ENCODE data around the gene MOB1B.

MOB1B gene

DNA sequence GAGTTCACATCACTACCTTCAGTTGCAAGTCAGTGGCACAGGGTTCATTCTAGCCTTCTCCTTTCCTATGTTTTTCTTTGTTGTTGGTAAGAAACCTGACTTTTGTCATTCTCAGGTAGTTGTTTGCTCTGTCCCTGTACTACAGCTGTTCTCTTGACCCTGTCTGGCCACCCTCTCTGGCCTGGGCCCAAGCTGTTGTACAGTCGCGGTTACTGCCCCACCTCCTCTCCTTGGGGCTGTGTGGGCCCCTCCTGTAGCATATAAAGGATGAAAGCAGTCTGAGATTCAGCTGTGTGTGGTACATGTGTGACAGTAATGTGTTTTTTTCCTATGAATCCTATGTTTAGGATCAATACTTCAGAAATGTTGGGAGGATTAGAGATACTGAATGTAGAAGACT, 12.5 kb downstream of the MOB1B start:
- DNase-seq (ENCODE audit: low read depth in 2 of 2), result no peak

DNA sequence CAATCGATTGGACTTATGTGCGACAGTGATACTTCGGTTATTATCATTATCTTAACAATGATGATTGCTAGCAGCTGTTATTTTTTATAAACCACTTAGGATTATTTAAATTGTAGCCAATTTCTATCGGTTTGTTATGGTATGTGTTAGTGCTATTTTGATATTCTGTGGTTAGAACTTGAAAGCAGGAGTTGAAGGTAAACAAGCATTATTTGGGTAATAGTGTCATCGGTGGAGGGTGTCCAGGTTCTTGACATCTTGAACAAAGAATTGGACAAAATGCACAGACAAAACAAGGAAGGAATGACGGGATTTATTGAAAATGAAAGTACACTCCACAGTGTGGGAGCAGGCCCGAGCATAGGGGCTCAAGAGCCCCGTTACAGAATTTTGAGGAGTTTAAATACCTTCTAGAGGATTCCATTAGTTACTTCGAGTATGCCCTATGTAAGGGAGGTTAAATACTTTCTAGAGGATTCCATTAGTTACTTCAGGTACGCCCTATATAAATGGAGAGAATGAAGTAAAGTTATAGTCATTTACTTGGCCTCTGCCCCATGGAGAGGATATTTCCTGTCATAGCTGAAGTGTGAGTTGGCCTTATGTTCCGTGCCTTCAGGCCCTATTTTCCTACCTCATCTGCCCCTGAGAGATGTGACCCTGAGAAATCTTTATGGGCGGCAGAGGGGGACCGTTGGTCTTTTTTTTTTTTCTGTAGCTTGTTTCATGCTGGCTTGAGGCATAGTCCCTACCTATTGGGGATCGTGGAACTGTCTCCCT, 13.1 kb downstream of the MOB1B start:
- DNase-seq (ENCODE audit: low read depth in 2 of 2), result no peak

DNA sequence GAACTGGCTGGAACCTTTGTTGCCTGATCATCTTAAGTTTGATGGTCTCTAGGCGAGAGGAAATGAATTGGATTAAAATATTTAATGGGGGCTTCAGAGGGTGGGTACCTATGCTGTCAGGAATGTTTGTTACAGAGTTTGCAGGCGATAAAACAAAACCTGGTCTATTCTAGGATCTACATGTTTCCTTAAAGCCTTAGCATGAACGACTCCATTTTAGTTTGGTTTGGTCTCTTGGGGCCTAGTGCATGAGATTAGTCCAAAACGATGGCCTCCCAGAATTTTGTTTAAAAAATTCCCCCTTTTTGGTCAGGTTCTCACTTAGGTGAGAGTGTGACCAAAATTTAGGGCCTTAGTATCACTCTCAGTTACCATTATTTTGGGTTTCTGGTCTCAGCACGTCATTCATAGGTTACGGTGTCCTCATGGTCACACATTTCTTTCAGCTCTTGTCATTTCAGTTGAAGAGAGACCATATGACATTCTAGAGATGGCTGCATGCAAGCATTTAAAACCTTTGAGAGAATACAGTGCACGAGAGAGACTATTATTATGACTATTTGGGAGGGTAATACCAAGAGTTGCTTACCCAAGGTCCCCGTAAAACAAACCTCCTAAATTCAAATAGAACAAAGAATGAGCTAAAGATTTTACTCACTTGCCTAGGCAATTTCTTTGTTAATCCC, 13.8 kb downstream of the MOB1B start:
- no peak for DNase-seq (ENCODE audit: low read depth in 2 of 2)

DNA sequence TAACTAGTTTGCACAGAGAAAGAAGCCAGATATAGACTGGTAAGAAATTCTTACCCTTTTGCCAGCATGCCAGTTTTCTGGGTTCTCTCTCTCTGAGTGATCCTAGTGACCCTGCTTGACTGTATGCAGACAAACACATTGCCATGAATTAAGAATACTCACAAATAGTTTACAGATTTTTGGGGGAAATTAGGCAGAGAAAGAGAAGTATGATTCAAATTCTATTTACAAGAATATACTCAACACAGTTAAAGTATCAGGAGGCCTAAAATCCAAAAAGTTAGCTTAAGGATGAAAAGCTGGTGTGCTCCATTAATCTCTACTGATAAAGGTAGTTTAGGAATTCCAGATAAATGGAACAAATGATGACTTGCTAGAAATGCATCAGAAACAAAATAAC, 18.4 kb downstream of the MOB1B start:
- DNase-seq (ENCODE audit: low read depth in 2 of 2), result no peak

DNA sequence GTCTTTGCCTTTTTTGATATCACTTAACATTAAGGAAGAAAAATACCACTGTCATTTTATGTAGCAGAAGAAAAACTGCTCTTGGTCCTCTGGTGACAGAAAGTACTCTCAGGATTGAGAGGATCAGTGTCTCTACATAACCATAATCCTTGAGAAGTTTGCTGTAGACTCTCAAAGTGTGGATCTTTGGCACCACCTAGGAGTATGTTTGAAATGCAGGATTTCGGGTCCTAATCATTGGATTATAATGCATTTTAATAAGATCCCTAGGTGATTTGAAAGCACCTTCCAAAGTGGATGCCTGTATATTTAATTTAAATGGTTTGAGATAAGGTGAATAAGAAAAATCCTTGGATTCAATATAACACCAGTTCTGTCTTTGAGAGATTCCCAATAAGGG, 23.2 kb downstream of the MOB1B start:
- no peak for DNase-seq (ENCODE audit: low read depth in 2 of 2)

DNA sequence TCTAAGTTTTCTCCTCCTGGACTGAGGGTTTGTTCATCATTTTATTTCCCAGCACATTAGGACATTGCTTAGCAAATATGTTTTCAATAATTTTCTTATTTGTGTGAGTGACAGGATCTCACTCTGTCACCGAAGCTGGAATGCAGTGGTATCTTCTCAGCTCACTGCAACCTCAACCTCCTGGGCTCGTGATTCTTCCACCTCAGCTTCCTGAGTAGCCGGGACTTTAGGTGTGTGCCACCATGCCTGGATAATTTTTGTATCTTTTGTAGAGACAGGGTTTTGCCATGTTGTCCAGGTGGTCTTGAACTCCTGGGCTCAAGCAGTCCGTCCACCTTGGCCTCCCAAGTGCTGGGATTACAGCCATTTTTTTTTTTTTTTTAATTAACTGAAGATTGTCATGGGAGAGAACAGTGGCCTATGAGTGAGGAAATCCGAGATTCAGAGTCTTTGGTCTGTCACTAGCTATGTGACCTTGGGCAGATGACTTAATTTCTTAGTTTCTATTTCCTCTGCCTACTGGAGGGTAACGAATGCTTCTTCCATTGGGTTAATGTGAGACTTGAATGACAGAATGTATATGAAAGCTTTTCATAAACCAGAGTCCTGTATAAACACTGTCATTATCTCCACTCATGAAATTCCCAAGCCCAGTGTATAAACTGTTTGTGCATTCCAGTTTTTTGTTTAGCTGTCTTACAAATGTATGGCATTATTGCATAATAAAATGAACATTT, 23.9 kb downstream of the MOB1B start:
- DNase-seq (ENCODE audit: low read depth in 2 of 2), result no peak

DNA sequence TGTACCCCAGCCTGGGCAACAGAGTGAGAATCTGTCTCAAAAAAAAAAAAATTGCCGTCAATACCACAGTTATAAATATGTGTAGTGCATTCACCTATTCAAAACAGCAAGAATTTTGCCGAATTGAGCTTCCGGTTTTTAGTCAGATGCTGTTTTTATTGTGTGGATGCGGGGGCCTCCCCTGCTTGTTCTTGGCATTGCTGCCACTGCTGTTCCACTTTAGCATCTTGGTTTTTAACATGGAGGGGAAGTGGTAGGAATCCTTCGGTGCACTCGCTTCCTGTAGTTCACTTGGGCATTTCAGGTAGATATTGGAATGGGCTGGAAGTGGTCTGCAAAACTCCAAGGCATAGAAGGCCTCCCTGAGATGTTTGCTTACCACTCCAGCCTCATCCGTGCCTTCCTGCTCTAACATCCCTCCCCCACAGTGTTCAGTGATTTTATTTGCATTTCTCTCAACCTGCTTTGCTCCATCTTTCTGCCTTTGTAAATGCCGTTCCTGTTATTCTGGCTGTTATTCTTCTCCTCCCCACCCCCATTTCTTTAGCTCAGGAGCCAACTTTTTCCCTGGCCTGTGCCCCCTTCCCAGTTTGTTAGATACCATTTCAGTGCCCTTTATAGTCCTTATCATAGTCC, 25.5 kb downstream of the MOB1B start:
- DNase-seq (ENCODE audit: low read depth in 2 of 2), result no peak

DNA sequence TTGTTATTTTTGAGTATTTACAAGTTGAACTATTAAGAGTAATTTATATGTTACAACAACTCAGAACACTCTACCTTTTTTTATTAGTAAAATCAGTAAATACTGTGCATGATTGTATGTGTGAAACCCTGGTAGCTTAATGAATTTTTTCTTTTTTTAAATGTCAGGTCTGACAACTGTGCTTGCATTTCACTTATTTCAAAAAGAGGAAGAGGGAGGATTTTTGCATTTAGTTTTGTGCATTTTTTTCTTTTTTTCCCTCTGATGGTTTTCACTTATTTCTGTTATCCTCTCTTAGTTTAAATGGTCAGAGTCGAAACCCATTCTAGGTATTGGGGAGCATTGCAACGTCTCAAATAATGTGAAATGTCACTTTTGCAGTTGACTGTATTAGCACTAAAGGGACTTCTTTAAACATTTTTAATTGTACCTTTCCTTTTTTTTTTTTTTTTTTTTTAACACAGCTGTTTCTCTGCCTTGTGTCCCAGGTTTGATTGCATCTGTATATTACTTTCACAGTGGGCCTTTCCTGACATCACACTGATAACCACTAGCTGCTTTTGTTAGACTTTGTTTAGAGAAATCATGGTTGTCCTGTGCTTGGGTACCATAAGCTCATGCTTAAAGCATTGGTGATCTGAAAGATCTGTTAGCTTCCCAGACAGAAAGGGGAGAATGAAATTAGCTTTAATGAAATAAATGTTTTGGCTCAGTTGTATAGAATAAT, 28.5 kb downstream of the MOB1B start:
- no peak for DNase-seq (ENCODE audit: low read depth in 2 of 2)

DNA sequence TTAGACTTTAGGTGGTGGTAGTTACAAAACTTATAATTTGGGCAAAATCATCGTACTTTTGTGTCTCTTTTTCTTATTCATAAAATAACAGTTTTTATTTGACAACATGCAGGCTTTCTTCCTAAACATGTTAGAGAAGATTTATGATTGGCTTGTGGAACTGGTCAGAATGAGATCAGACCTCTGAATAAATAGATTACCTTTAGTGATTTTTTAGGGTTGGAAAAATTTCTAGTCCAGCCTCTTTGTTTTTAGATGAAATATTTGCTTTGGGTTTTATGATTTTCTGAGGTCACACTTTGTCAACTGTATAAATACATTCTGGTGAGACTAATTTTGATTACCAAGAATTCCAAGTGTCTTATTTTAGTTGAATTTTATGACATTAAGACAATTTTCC, 29.2 kb downstream of the MOB1B start:
- DNase-seq (ENCODE audit: low read depth in 2 of 2), result no peak

DNA sequence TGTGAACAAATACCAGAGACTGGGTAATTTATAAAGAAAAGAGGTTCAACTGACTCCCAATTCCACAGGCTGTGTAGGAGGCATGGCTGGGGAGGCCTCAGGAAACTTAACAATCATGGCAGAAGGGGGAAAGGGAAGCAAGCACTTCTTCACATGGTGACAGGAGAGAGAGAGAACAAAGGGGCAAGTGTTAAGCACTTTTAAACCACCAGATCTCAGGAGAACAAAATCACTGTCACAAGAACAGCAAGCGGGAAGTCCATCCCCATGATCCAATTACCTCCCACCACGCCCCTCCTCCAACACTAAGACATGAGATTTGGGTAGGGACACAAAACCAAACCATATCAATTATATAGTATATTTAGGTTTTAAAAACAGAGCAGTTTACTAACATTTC, 30.8 kb downstream of the MOB1B start:
- DNase-seq (ENCODE audit: low read depth in 2 of 2), result no peak

DNA sequence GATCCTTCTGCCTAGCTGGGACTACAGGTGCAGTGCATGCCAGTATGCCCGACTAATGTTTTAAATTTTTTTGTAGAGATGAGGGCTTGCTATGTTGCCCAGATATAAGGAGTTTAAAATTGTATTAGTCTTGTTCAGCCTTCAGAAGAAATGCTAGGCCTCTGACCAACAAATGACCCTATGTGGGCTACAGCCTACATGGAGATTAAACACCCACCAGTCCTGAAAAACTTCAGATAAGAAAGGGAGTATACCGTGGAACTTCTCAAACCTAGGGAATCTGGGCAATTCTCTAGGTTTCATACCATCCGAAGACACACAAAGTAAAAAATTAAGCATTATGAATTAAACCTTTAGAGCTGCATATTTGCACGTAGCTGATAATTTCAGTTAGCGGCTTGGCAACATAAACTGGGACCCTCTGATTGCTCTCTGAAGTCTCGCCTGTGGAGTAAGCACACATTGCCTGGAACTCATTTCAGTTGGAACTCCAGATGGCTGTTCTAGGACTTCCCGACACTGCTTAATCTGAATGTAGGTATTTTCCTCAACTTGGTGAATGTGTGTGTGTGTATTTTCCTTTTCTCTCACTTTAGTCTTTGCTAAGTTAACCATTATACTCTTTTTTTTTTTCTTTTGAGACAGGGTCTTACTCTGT, 33.0 kb downstream of the MOB1B start:
- no peak for DNase-seq (ENCODE audit: low read depth in 2 of 2)

DNA sequence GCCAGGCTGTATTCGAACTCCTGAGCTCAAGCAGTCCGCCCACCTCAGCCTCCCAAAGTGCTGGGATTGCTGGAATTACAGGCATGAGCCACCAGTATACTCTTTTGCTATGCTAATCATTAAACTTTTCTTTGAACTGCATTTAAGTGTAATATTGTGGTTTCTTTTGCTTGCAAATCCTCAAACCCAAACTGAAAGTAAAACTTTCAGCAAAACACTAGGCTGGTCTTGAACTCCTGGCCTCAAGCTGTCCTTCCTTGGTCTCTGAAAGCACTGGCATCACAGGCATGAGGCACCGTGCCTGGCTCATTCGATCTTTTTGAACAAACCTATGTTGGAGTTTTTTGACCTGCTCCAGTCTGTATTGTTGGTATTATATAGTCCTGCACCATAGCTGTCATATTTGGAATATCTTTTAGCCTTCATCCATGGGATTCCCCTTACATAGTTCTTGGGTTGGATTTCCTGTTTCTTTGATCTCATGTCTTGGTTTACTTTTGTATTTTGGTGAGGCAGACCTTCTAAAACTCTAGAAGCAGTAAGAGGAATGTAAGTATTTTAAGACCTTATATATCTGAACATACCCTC, 34.1 kb downstream of the MOB1B start:
- no peak for DNase-seq (ENCODE audit: low read depth in 2 of 2)

DNA sequence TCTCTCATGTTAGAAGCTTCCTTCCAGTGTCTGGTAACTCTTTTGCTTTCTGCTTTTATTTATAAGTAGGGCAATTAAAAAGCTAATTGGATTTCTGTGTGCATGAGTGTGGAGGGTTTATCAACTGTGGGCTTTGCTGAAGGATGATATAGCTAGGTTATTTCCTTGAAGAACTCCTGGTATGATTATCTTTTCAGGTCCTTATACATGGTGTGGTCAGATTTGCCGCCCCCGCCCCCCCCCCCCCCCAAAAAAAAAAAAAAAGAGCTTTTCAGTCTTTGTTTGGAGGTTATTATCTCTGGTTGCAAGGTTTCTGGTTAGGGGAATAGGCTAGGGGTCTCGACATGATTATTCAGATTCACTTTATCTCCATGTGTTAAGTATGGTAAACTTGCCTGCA, 35.9 kb downstream of the MOB1B start:
- no peak for DNase-seq (ENCODE audit: low read depth in 2 of 2)

DNA sequence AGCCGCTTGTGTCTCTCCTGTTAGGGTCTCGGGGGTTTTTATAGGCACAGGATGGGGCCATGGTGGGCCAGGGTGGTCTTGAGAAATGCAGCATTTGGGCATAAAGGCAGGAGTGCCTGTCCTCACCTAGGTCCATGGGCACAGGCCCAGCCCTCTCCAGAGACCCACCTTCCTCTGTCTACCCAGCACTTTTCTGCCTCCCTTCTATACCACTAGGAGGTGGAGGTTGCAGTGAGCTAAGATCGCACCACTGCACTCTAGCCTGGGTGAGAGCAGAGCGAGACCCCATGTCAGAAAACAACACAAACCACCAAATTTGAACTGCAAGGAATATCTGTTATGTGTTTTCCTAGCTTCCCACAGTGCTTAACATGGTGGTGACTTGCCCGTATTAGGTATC, 38.0 kb downstream of the MOB1B start:
- DNase-seq (ENCODE audit: low read depth in 2 of 2), result no peak

DNA sequence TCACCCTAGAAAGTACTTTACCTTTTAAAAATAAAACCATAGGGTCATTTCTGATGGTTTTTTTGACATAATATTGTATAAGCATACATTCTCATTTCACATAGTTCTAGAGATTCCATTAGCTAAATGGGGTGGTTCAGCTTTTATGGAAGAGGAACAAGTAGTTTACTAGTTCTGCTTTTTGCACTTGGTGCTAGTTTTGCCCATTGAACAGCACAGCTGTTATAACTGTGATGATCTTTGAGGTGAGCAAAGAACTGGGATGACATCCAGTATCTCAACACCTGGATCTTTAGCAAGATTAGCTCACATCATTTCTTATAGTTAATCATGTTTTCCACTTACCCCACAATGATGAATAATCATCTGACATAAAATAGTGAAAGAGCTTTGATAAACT, 40.9 kb downstream of the MOB1B start:
- DNase-seq (ENCODE audit: low read depth in 2 of 2), result no peak

DNA sequence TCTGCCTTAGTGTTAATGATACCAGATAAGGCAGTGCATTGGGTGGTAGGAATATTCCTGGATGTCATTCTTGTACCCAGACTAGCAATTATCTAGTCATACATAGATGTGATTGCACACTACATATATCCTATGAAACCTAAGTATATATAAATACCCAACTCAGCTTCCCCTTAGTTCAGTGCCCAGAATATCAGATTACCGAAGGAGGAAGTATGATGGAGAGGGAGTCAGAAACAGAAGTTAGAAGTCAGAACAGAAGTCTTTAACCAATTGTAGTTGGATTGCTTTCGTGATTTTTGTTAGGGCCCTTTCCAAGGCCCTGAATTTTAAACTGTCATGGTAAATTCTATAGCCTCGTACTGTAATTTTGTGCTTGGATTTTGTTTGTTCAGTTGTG, 42.9 kb downstream of the MOB1B start:
- no peak for DNase-seq (ENCODE audit: low read depth in 2 of 2)

DNA sequence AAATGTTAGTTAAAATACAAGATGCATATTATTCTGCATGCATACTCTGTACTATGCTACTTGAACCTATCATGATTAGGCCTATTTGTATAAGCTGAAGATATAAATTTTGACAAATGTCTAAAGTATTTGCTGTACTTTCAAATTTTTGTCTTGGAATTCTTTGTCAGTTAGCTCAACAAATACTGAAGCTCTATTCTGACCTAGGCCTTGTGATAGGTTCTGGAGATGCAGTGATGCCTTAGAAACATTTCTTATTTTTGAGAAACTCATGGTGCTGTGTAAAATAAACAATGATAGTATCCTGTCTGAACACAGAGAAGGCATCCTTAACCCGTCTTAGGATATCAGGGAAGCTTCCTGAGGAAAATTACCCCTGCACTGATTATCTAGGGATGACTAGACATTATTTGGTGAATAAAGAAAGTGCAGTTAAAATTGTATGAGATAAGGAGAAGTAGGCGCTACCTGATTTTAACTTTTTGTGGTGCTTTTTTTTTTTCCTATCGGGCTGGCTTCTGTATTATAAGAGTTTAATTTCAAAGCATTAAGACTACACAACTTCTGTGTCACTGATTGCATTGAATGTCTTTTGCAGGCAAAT, 43.4 kb downstream of the MOB1B start:
- no peak for DNase-seq (ENCODE audit: low read depth in 2 of 2)

DNA sequence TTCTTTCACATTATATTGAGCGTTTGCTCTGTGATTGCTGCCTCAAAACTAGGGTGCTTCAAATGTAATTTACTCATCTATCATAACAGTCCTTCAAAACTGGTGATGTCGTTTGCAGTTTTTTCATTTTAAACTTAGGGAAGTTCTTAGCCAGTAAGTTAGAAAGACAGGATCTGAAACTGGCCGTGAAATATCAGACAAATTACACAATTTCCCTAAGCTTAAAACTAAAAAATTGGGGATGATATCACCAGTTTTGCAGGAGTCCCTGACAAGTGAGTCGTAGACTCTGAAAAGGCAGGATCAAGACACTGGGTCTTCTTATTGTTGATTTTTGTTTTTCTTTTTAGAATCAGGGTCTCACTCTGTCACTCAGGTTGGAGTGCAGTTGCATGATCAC, 44.8 kb downstream of the MOB1B start:
- no peak for DNase-seq (ENCODE audit: low read depth in 2 of 2)

DNA sequence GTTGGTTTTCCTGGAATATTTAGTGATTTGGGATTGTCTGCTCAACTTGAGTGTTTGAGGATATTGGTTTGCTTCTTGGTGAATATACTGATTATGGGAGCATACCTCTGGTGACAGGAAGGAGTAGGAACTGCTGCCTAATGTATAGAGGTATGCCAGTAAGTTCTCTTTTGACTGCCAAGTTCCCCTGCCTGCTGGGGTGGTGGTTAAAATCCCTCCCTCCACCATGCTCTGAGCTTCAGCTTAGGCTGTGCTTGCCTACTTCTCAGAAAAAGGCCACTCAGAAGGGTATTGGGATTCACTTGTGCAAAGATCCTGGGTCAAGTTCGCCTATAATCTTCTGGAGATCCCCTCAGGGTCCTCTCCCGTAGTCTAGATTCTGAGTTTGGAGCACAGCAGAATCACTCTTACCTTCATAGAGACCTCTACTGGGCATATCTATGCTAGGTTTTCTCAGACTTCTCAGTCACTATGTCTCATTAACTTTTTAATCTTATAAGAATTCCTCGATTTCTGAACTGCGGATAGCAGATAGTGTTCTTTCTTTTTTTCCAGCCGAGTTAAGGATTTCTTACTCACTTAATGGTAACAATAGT, 46.6 kb downstream of the MOB1B start:
- no peak for DNase-seq (ENCODE audit: low read depth in 2 of 2)

DNA sequence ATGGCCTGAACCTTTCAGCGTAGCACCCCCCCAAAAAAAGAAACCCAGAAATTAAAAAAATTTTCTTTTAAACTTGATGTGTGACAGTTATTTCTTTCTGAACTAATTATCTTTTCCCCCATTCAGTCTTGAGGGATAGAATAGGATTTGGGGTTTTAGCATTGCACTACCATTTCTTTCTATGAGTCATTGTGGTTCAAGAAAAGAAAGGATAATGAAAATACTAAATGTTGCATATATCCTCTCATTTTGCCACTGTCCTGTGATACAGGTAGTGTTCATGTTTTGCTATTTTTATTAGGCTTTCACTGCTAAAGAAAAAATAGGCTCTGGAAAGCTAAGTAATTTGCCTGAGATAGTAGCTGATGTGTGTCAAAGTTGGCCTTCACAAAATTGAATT, 51.9 kb downstream of the MOB1B start:
- DNase-seq (ENCODE audit: low read depth in 2 of 2), result no peak

All from stimulated activated CD4-positive, alpha-beta T cell treated with anti-CD3 and anti-CD28 coated beads, Interleukin-15, amount 100 ng/mL, for 48 hours (primary cell).